HuH-7 (cell line): ENCODE data around the gene SRP68.
A peak's percentile ranks its signal among the peaks of the same experiment; 100 is the strongest.
"Not testable (repeated sequence)": the region's sequence is repeated elsewhere in the genome, so short reads cannot be mapped to it uniquely, and the experiment has no call there.

Source experiments
- DNase-seq: peaks from one replicate; pipeline ENCODE4 v3.0.0; 2011; ENCODE audit warnings: low spot score

Gene SRP68

GRCh38 chr17:76076765-76077583 lies 4.7 kb upstream of the SRP68 start:
- no peak for DNase-seq

GRCh38 chr17:76076146-76076764 lies 3.9 kb upstream of the SRP68 start:
- DNase-seq, result no peak

GRCh38 chr17:76075364-76076145 lies 3.2 kb upstream of the SRP68 start:
- DNase-seq, result peak; percentile 58

- peak; percentile 70 for DNase-seq
These were observed 2.4 kb upstream of the SRP68 start, which contains the start of gene GALR2 for GRCh38 chr17:76074390-76075363. GALR2 (plus strand) TSS chr17:76074781; CDS start chr17:76074884, 103 bp downstream.

- DNase-seq, result peak; percentile 39
These were observed 678 bp downstream of the SRP68 start for GRCh38 chr17:76071531-76072147.

- no peak for DNase-seq
These were observed 6.5 kb downstream of the SRP68 start for GRCh38 chr17:76065775-76066174.

GRCh38 chr17:76063875-76064546 lies 8.3 kb downstream of the SRP68 start:
- no peak for DNase-seq

GRCh38 chr17:76058264-76058663 lies 14.1 kb downstream of the SRP68 start:
- DNase-seq, result not testable (repeated sequence)

- no peak for DNase-seq
These were observed 15.4 kb downstream of the SRP68 start for GRCh38 chr17:76056882-76057281.

- no peak for DNase-seq
These were observed 18.2 kb downstream of the SRP68 start for GRCh38 chr17:76054112-76054476.

GRCh38 chr17:76053246-76054111 lies 18.8 kb downstream of the SRP68 start:
- DNase-seq, result no peak

- DNase-seq, result no peak
These were observed 20.8 kb downstream of the SRP68 start for GRCh38 chr17:76051561-76051960.

- DNase-seq, result no peak
These were observed 21.5 kb downstream of the SRP68 start for GRCh38 chr17:76050538-76051467.

- no peak for DNase-seq
These were observed 22.3 kb downstream of the SRP68 start for GRCh38 chr17:76049836-76050537.

- DNase-seq, result no peak
These were observed 23.1 kb downstream of the SRP68 start for GRCh38 chr17:76049239-76049638.

GRCh38 chr17:76048711-76049110 lies 23.6 kb downstream of the SRP68 start:
- no peak for DNase-seq

GRCh38 chr17:76048025-76048605 lies 24.2 kb downstream of the SRP68 start:
- DNase-seq, result no peak
